Breast epithelium (tissue), 4 donors: Measurements from ENCODE around the gene NAIF1. TPM values are rescaled to one million over a fixed set of nuclear protein-coding genes. Genes with fewer than 3 reads are reported as not detected.

Experiments
- DNase-seq, 2 donors: peaks; one replicate each; pipeline ENCODE4 v3.0.0-alpha.2; 2019; ENCODE audit warnings: low spot score in 2 of 2
- H3K27ac ChIP-seq, 2 donors: fragments of 200-600 bp; sonication (generic) in 1 of 2; one replicate each; pipeline ENCODE4 v1.5.1; 2016 to 2019; ENCODE audit warnings: mild to moderate bottlenecking in 1 of 2
- H3K27me3 ChIP-seq, 2 donors: fragments of 200-600 bp; sonication (generic) in 1 of 2; one replicate each; pipeline versions ENCODE4 v1.5.1 to v1.6.0; 2017 to 2019; ENCODE audit warnings: control low read depth in 1 of 2, mild to moderate bottlenecking in 1 of 2
- H3K36me3 ChIP-seq: fragments of 200-600 bp; one replicate; pipeline ENCODE4 v1.5.1; 2019
- H3K4me1 ChIP-seq, 2 donors: fragments of 200-600 bp; sonication (generic); one replicate each; pipeline ENCODE4 v1.5.1; 2016 to 2019; ENCODE audit warnings: control low read depth in 1 of 2
- H3K4me3 ChIP-seq, 3 donors: fragments of 200-600 bp; sonication (generic); 1 replicate in 2 of 3; 2 replicates in 1 of 3; pipeline ENCODE4 v1.5.1; 2016 to 2019; ENCODE audit warnings: mild to moderate bottlenecking in 3 of 3, moderate library complexity in 2 of 3
- H3K9me3 ChIP-seq, 2 donors: fragments of 200-600 bp; sonication (generic) in 1 of 2; one replicate each; pipeline ENCODE4 v1.5.1; 2016 to 2019; ENCODE audit warnings: control low read depth in 1 of 2
- POLR2A ChIP-seq: fragments of 450-650 bp; IDR thresholded peaks from one replicate; pipeline ENCODE4 v1.6.1; 2016; ENCODE audit warnings: antibody characterized with exemption, mild to moderate bottlenecking, moderate library complexity
- POLR2AphosphoS5 ChIP-seq, 3 donors: sonication (generic); formaldehyde crosslinking; IDR thresholded peaks; one replicate each; pipeline ENCODE4 v1.6.1; 2017; ENCODE audit warnings: antibody characterized with exemption in 3 of 3
- intact Hi-C: fragments of 100-400 bp; cut with DNase I; formaldehyde crosslinking; loops from one replicate; pipeline ENCODE4 v1.15.1; 2023; ENCODE audit warnings: low total_unique reads
- total RNA-seq, 3 donors: library from RNA; depleted of rRNA; stranded (reverse); fragments of >200 nt; gene quantifications; one replicate each; pipeline ENCODE4 v1.1.0, GENCODE V29; 2016
- TF ChIP-seq, protein P1 (sequence below), 3 donors: fragments of 450-650 bp; IDR thresholded peaks; one replicate each; pipeline ENCODE4 v1.5.1; 2016 to 2017; ENCODE audit warnings: antibody characterized with exemption in 3 of 3, mild to moderate bottlenecking in 3 of 3, moderate library complexity in 3 of 3

The NAIF1 gene
- total RNA-seq, 3 donors from 2014 or later = 8.8 to 13.1 (median 11.9) TPM

DNA sequence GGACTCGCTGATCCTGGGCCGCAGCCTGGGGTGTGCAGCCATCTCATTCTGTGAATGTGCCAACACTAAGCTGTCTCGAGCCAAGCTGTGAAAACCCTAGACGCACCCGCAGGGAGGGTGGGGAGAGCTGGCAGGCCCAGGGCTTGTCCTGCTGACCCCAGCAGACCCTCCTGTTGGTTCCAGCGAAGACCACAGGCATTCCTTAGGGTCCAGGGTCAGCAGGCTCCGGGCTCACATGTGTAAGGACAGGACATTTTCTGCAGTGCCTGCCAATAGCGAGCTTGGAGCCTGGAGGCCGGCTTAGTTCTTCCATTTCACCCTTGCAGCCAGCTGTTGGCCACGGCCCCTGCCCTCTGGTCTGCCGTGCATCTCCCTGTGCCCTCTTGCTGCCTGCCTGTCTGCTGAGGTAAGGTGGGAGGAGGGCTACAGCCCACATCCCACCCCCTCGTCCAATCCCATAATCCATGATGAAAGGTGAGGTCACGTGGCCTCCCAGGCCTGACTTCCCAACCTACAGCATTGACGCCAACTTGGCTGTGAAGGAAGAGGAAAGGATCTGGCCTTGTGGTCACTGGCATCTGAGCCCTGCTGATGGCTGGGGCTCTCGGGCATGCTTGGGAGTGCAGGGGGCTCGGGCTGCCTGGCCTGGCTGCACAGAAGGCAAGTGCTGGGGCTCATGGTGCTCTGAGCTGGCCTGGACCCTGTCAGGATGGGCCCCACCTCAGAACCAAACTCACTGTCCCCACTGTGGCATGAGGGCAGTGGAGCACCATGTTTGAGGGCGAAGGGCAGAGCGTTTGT, 40.5 kb upstream of the NAIF1 start:
- Histone ChIP-seq H3K4me1 (no peaks in the 10 kb centered on the region), H3K27ac (peak overlapping the region in 1 of 2 donors; percentile 29), H3K27me3 (no peaks in the 10 kb centered on the region), H3K36me3 (peaks cover 2% of the 10 kb centered on the region), H3K4me3 (no peak overlapping the region), H3K9me3 (no peaks in the 10 kb centered on the region)
- TF ChIP-seq, protein P1, sequence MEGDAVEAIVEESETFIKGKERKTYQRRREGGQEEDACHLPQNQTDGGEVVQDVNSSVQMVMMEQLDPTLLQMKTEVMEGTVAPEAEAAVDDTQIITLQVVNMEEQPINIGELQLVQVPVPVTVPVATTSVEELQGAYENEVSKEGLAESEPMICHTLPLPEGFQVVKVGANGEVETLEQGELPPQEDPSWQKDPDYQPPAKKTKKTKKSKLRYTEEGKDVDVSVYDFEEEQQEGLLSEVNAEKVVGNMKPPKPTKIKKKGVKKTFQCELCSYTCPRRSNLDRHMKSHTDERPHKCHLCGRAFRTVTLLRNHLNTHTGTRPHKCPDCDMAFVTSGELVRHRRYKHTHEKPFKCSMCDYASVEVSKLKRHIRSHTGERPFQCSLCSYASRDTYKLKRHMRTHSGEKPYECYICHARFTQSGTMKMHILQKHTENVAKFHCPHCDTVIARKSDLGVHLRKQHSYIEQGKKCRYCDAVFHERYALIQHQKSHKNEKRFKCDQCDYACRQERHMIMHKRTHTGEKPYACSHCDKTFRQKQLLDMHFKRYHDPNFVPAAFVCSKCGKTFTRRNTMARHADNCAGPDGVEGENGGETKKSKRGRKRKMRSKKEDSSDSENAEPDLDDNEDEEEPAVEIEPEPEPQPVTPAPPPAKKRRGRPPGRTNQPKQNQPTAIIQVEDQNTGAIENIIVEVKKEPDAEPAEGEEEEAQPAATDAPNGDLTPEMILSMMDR (IDR thresholded peaks at IDR 0.05) = no peak
- TF ChIP-seq POLR2A (no peak), POLR2AphosphoS5 (IDR thresholded peaks at IDR 0.05) (no peak)
- intact Hi-C loops = no loop called here
- no peak for DNase-seq

DNA sequence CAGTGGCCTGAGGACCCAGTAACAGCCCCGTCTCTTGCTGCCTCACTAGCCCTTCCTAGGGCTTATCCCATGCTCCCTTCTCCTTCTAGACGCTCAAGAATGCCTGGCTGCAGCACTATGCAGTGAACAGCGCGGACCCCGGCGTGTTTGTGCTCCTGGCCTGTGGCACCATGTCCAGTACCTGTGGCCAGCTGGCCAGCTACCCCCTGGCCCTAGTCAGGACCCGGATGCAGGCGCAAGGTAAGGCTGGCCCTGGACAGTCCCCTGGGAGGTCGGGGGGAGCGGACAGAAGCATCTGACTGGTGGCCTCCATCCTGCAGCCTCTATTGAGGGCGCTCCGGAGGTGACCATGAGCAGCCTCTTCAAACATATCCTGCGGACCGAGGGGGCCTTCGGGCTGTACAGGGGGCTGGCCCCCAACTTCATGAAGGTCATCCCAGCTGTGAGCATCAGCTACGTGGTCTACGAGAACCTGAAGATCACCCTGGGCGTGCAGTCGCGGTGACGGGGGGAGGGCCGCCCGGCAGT, 39.9 kb upstream of the NAIF1 start:
- Histone ChIP-seq H3K9me3 (no peaks in the 10 kb centered on the region), H3K4me3 (no peak overlapping the region), H3K27me3 (no peaks in the 10 kb centered on the region), H3K4me1 (no peaks in the 10 kb centered on the region), H3K27ac (no peak overlapping the region), H3K36me3 (peaks cover 8% of the 10 kb centered on the region)
- no peak for DNase-seq
- TF ChIP-seq, protein P1 (IDR thresholded peaks at IDR 0.05) = no peak
- TF ChIP-seq POLR2A (no peak), POLR2AphosphoS5 (IDR thresholded peaks at IDR 0.05) (no peak)
- intact Hi-C loops = no loop called here

DNA sequence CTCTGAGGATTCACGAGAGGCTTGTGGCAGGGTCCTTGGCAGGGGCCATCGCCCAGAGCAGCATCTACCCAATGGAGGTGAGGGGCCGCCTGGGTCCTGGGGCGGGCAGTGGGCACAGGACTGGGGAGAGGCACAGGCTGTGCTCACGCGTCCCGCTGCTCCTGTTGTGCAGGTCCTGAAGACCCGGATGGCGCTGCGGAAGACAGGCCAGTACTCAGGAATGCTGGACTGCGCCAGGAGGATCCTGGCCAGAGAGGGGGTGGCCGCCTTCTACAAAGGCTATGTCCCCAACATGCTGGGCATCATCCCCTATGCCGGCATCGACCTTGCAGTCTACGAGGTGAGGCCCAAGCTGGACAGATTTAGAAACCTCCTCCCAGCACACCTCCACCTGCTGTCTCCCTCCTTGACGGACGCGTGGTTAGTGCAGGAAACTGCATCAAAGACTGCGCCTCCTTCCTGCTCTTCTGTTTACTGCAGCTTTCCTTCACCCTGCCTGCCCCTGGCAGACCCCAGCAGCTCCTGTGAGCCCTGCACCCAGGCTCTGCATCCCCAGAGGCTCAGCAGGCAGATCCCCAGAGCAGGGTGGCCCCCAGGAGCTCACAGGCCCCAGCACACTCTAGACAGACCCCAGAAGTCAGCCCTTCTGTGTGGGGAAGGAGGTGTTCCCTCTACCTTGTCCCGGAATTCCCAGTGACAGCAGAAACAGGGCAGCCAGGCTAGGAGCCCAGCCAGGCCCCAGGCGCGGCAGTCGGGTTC, 39.2 kb upstream of the NAIF1 start:
- DNase-seq = no peak
- intact Hi-C loops = no loop called here
- Histone ChIP-seq H3K27ac (no peak overlapping the region), H3K9me3 (no peaks in the 10 kb centered on the region), H3K27me3 (no peaks in the 10 kb centered on the region), H3K36me3 (peaks cover 8% of the 10 kb centered on the region), H3K4me1 (no peaks in the 10 kb centered on the region), H3K4me3 (no peak overlapping the region)
- TF ChIP-seq POLR2AphosphoS5 (IDR thresholded peaks at IDR 0.05) = no peak
- TF ChIP-seq, protein P1 (IDR thresholded peaks at IDR 0.05) = no peak
- TF ChIP-seq POLR2A = no peak

DNA sequence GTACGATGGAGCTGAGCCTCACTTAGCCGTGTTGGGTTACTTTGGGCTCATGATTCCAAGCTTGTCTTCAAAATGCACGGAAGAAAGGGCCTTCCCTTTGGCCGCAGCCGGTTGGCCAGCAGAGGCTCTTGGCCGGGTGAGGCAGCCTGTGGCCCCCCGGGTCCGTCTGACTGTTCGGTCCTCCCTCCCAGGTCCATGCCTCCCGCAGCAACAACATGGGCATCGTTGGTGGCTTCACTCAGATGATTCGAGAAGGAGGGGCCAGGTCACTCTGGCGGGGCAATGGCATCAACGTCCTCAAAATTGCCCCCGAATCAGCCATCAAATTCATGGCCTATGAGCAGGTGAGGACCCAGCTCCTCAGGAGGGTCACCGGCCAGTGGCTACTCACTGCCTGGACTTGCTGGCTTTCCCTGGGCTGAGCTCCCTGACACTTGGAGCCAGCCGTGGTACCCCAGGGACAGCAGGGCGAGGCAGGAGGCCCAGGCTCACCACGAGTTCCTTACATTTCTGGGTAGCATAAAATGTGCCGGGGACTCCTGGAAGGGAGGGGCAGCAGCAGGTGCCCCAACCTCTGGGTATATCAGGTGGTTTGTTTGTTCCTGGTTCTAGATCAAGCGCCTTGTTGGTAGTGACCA, 38.5 kb upstream of the NAIF1 start:
- H3K4me1 ChIP-seq = peaks cover 0 to 2% of the 10 kb centered on the region in 2 donors

More for the DNA sequence above, 38.5 kb upstream of the NAIF1 start:
- Histone ChIP-seq H3K36me3 (peaks cover 8% of the 10 kb centered on the region), H3K9me3 (no peaks in the 10 kb centered on the region), H3K27me3 (no peaks in the 10 kb centered on the region), H3K4me3 (no peak overlapping the region), H3K27ac (no peak overlapping the region)
- DNase-seq = no peak
- TF ChIP-seq POLR2AphosphoS5 (IDR thresholded peaks at IDR 0.05) (no peak), POLR2A (no peak)
- TF ChIP-seq, protein P1 (IDR thresholded peaks at IDR 0.05) = no peak
- intact Hi-C loops = no loop called here
